Calu3 (cell line): ENCODE results near the gene MYL11. TPM values are rescaled to one million over a fixed set of nuclear protein-coding genes. Genes with fewer than 3 reads are reported as not detected.
A peak's percentile ranks its signal among the peaks of the same experiment; 100 is the strongest.

Experiments
- BruUV-seq: library from RNA; stranded (reverse); fragments of 400-500 nt; replicated peaks from 2 replicates; lab custom pipeline; 2021; lab: Mats Ljungman, UMichigan
- CTCF ChIA-PET: fragments of 300-600 bp; sonication (Branson Sonifier 250); formaldehyde crosslinking; loops from one replicate; lab custom pipeline; 2022; ENCODE audit warnings: antibody characterized with exemption; lab: Charles Lee
- DNase-seq: peaks from one replicate; pipeline ENCODE4 v3.0.0; 2022
- H3K27ac Mint-ChIP-seq: one replicate; pipeline ENCODE4 v1.8.0; 2022; ENCODE audit warnings: mixed read lengths; ENCODE audit not compliant: unreplicated experiment
- H3K27me3 Mint-ChIP-seq: one replicate; pipeline ENCODE4 v1.8.0; 2022; ENCODE audit warnings: mixed read lengths; ENCODE audit not compliant: unreplicated experiment
- H3K36me3 Mint-ChIP-seq: one replicate; pipeline ENCODE4 v1.8.0; 2022; ENCODE audit warnings: mild to moderate bottlenecking, moderate library complexity, mixed read lengths; ENCODE audit not compliant: insufficient read depth, unreplicated experiment
- H3K4me1 Mint-ChIP-seq: one replicate; pipeline ENCODE4 v1.8.0; 2022; ENCODE audit warnings: mild to moderate bottlenecking, low read depth, mixed read lengths; ENCODE audit not compliant: unreplicated experiment
- H3K4me3 Mint-ChIP-seq: one replicate; pipeline ENCODE4 v1.8.0; 2022; ENCODE audit warnings: mild to moderate bottlenecking, low read depth, moderate library complexity, mixed read lengths; ENCODE audit not compliant: unreplicated experiment
- H3K9me3 Mint-ChIP-seq: one replicate; pipeline ENCODE4 v1.8.0; 2022; ENCODE audit warnings: low read depth, mixed read lengths; ENCODE audit not compliant: unreplicated experiment
- CTCF ChIP-seq: fragments of 200-600 bp; IDR thresholded peaks from one replicate; pipeline ENCODE4 v1.8.0; 2022; ENCODE audit warnings: antibody characterized with exemption; ENCODE audit not compliant: unreplicated experiment
- intact Hi-C: fragments of 100-400 bp; cut with micrococcal nuclease; formaldehyde crosslinking; loops from one replicate; pipeline ENCODE4 v1.10.0; 2022; ENCODE audit not compliant: unreplicated experiment
- total RNA-seq: library from RNA; stranded (reverse); gene quantifications from 2 replicates; pipeline ENCODE4 v1.2.3, GENCODE V29; 2022

Gene MYL11
- total RNA-seq, 1 experiment from 2014 or later: not detected

GRCh38 chr16:30367349-30368009, 7.1 kb upstream of the MYL11 start:
- H3K27ac Mint-ChIP-seq: peak overlapping the region; percentile 51
- DNase-seq: no peak
- peaks cover 68% of the 10 kb centered on the region for H3K36me3 Mint-ChIP-seq
- TF ChIP-seq CTCF: no peak
- intact Hi-C loops: no loop called here
- no TSS peak for BruUV-seq
- peak overlapping the region; percentile 86 for H3K4me3 Mint-ChIP-seq
- H3K27me3 Mint-ChIP-seq: peaks cover 14% of the 10 kb centered on the region
- H3K9me3 Mint-ChIP-seq: no peaks in the 10 kb centered on the region
- CTCF ChIA-PET: no interaction called here
- H3K4me1 Mint-ChIP-seq: peaks cover 44% of the 10 kb centered on the region

GRCh38 chr16:30368122-30368791, 6.3 kb upstream of the MYL11 start:
- CTCF ChIA-PET: no interaction called here
- Mint-ChIP-seq H3K9me3 (no peaks in the 10 kb centered on the region), H3K27me3 (peaks cover 14% of the 10 kb centered on the region), H3K4me1 (peaks cover 44% of the 10 kb centered on the region), H3K27ac (peak overlapping the region; percentile 51), H3K4me3 (peak overlapping the region; percentile 86), H3K36me3 (peaks cover 61% of the 10 kb centered on the region)
- intact Hi-C loops: no loop called here
- no TSS peak for BruUV-seq
- DNase-seq: peak; percentile 46
- TF ChIP-seq CTCF: no peak

GRCh38 chr16:30368792-30369090, 5.9 kb upstream of the MYL11 start:
- Mint-ChIP-seq H3K9me3 (no peaks in the 10 kb centered on the region), H3K36me3 (peaks cover 56% of the 10 kb centered on the region), H3K4me3 (peak overlapping the region; percentile 86), H3K27me3 (peaks cover 14% of the 10 kb centered on the region), H3K27ac (peak overlapping the region; percentile 51), H3K4me1 (peaks cover 44% of the 10 kb centered on the region)
- no TSS peak for BruUV-seq
- CTCF ChIA-PET: interaction anchor here (1.8 kb wide), 1 partner anchor 39 kb away, joined by 4 read pairs; the partner anchor contains the start of gene ZNF771
- no peak for TF ChIP-seq CTCF
- DNase-seq: no peak
- intact Hi-C loops: no loop called here

- TF ChIP-seq CTCF: no peak
- Mint-ChIP-seq H3K27ac (peak overlapping the region; percentile 51), H3K9me3 (no peaks in the 10 kb centered on the region), H3K4me3 (peak overlapping the region; percentile 86), H3K36me3 (peaks cover 55% of the 10 kb centered on the region), H3K4me1 (peaks cover 44% of the 10 kb centered on the region), H3K27me3 (peaks cover 14% of the 10 kb centered on the region)
- CTCF ChIA-PET: interaction anchor here (1.0 to 1.8 kb wide), 3 partner anchors 9 to 40 kb away, joined by 3 to 4 read pairs (median 4); partner anchors contain the start of gene ZNF771
- no peak for DNase-seq
- no TSS peak for BruUV-seq
- intact Hi-C loops: no loop called here
Observed at GRCh38 chr16:30369091-30369937, 5.3 kb upstream of the MYL11 start.
